Hepatocyte (in vitro differentiated cells): ENCODE data around the gene DUX4.
"Not testable (repeated sequence)": the region's sequence is repeated elsewhere in the genome, so short reads cannot be mapped to it uniquely, and the experiment has no call there.

Source experiments
- EZH2 ChIP-seq: fragments of 200-600 bp; sonication (generic); IDR thresholded peaks from 2 replicates; pipeline ENCODE4 v1.6.1; 2016; ENCODE audit warnings: antibody characterized with exemption, mild to moderate bottlenecking, borderline replicate concordance
- TF ChIP-seq, protein P1 (sequence below): fragments of 200-600 bp; sonication (generic); IDR thresholded peaks from 2 replicates; pipeline ENCODE4 v1.5.1; 2016; ENCODE audit warnings: antibody characterized with exemption, mild to moderate bottlenecking; ENCODE audit not compliant: poor library complexity

DNA sequence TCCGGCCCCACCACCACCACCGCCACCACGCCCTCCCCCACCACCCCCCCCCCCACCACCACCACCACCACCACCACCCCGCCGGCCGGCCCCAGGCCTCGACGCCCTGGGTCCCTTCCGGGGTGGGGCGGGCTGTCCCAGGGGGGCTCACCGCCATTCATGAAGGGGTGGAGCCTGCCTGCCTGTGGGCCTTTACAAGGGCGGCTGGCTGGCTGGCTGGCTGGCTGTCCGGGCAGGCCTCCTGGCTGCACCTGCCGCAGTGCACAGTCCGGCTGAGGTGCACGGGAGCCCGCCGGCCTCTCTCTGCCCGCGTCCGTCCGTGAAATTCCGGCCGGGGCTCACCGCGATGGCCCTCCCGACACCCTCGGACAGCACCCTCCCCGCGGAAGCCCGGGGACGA lies at the start of gene DUX4:
- TF ChIP-seq, protein P1, sequence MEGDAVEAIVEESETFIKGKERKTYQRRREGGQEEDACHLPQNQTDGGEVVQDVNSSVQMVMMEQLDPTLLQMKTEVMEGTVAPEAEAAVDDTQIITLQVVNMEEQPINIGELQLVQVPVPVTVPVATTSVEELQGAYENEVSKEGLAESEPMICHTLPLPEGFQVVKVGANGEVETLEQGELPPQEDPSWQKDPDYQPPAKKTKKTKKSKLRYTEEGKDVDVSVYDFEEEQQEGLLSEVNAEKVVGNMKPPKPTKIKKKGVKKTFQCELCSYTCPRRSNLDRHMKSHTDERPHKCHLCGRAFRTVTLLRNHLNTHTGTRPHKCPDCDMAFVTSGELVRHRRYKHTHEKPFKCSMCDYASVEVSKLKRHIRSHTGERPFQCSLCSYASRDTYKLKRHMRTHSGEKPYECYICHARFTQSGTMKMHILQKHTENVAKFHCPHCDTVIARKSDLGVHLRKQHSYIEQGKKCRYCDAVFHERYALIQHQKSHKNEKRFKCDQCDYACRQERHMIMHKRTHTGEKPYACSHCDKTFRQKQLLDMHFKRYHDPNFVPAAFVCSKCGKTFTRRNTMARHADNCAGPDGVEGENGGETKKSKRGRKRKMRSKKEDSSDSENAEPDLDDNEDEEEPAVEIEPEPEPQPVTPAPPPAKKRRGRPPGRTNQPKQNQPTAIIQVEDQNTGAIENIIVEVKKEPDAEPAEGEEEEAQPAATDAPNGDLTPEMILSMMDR, result not testable (repeated sequence)
- TF ChIP-seq EZH2, result not testable (repeated sequence)
